OCI-LY7 (cell line): ENCODE results near the gene RAMP1. TPM values are rescaled to one million over a fixed set of nuclear protein-coding genes. Genes with fewer than 3 reads are reported as not detected.

Source experiments
- BruUV-seq: library from RNA; stranded (reverse); fragments of 400-500 nt; replicated peaks from 2 replicates; lab custom pipeline; 2021; lab: Mats Ljungman, UMichigan
- CTCF ChIA-PET: fragments of 300-600 bp; sonication (Branson Sonifier 250); formaldehyde crosslinking; loops from one replicate; lab custom pipeline; 2022; ENCODE audit warnings: antibody characterized with exemption; ENCODE audit not compliant: unreplicated experiment; lab: Charles Lee
- POLR2A ChIA-PET: fragments of 300-600 bp; sonication (Branson Sonifier 250); formaldehyde crosslinking; loops from one replicate; lab custom pipeline; 2022; ENCODE audit warnings: antibody characterized with exemption; lab: Charles Lee
- DNase-seq: peaks from one replicate; pipeline ENCODE4 v3.0.0-alpha.2; 2015; ENCODE audit warnings: low spot score
- H2AFZ ChIP-seq: fragments of 200-600 bp; sonication (generic), shearing (Covaris generic); 2 replicates; pipeline ENCODE4 v1.6.1; 2014; ENCODE audit warnings: mild to moderate bottlenecking, antibody characterized with exemption, low read length, moderate library complexity
- H3K27ac ChIP-seq: fragments of 200-600 bp; sonication (generic); 2 replicates; pipeline ENCODE4 v1.5.1; 2014; ENCODE audit warnings: mixed run types, low read depth, mild to moderate bottlenecking, moderate library complexity, low read length, inconsistent platforms; ENCODE audit not compliant: poor library complexity, severe bottlenecking
- H3K36me3 ChIP-seq: fragments of 200-600 bp; sonication (generic); 2 replicates; pipeline ENCODE4 v1.6.1; 2014; ENCODE audit warnings: mild to moderate bottlenecking, antibody characterized with exemption, low read length, moderate library complexity, mixed read lengths; ENCODE audit not compliant: insufficient read depth
- H3K4me1 ChIP-seq: fragments of 200-600 bp; sonication (generic); 2 replicates; pipeline ENCODE4 v1.5.1; 2014; ENCODE audit warnings: mild to moderate bottlenecking, low read length; ENCODE audit not compliant: insufficient read depth, poor library complexity, severe bottlenecking
- H3K4me2 ChIP-seq: fragments of 200-600 bp; sonication (generic); 2 replicates; pipeline ENCODE4 v1.6.1; 2014; ENCODE audit warnings: mild to moderate bottlenecking, low read length
- H3K4me3 ChIP-seq: fragments of 200-600 bp; sonication (generic); 2 replicates; pipeline ENCODE4 v1.5.1; 2014; ENCODE audit warnings: mild to moderate bottlenecking, low read depth, low read length; ENCODE audit not compliant: poor library complexity, severe bottlenecking
- H3K79me2 ChIP-seq: fragments of 200-600 bp; sonication (generic); 2 replicates; pipeline ENCODE4 v1.6.1; 2016; ENCODE audit warnings: low read depth, mild to moderate bottlenecking, low read length, moderate library complexity, mixed read lengths; ENCODE audit not compliant: insufficient read depth
- H3K9me2 ChIP-seq: fragments of 200-600 bp; sonication (generic); 2 replicates; pipeline ENCODE4 v1.6.1; 2016; ENCODE audit warnings: mild to moderate bottlenecking, low read length, mixed read lengths; ENCODE audit not compliant: insufficient read depth
- H3K9me3 ChIP-seq: fragments of 200-600 bp; sonication (generic); 2 replicates; pipeline ENCODE4 v1.6.1; 2014; ENCODE audit warnings: mild to moderate bottlenecking, mixed run types, low read length, mixed read lengths
- H4K20me1 ChIP-seq: fragments of 200-600 bp; sonication (generic); 2 replicates; pipeline ENCODE4 v1.6.1; 2014; ENCODE audit warnings: mild to moderate bottlenecking, antibody characterized with exemption, low read length, moderate library complexity, mixed read lengths; ENCODE audit not compliant: insufficient read depth
- EZH2phosphoT487 ChIP-seq: fragments of 200-600 bp; sonication (generic); IDR thresholded peaks from 2 replicates; pipeline ENCODE4 v1.6.1; 2018; ENCODE audit warnings: low read depth, borderline replicate concordance, mild to moderate bottlenecking, mixed run types, antibody characterized with exemption, low read length, moderate library complexity, mixed read lengths
- intact Hi-C: fragments of 100-400 bp; cut with micrococcal nuclease; formaldehyde crosslinking; loops from one replicate; pipeline ENCODE4 v1.10.0; 2022; ENCODE audit not compliant: unreplicated experiment
- total RNA-seq, 2 experiments: library from RNA; depleted of rRNA in 1 of 2; stranded (reverse); fragments of >200 nt in 1 of 2; shearing (Covaris generic) in 1 of 2; gene quantifications; 2 replicates each; pipeline ENCODE4 v1.2.3, GENCODE V29; 2014 to 2022
- TF ChIP-seq, protein P1 (sequence below): fragments of 200-600 bp; sonication (generic); conservative IDR thresholded peaks from 2 replicates; pipeline ENCODE4 v1.5.1; 2014; ENCODE audit warnings: mild to moderate bottlenecking, antibody characterized with exemption, low read length, moderate library complexity, mixed read lengths

RAMP1 gene
- total RNA-seq, 2 experiments from 2014 or later, result not detected

DNA sequence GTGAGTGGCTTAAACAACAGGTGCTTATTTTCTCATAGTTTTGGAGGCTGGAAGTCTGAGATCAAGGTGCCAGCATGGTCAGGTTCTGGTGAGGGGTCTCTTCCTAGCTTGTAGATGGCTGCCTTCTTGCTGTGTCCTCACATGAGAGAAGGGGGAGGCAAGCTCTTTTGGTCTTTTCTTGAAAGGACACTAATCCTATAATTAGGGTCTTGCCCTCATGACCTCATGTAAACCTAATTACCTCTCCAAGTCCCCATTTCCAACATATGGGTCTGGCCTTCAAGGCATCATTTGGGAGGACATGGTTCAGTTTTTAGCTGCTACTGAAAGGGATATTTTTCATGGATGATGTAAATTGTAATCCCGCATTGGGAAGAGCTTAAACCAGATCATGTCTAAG lies 42.9 kb upstream of the RAMP1 start:
- no peaks in the 10 kb centered on the region for H3K79me2 ChIP-seq
- no TSS peak for BruUV-seq
- H2AFZ ChIP-seq, result no peak overlapping the region
- intact Hi-C loops, result no loop called here
- DNase-seq, result no peak
- TF ChIP-seq, protein P1, sequence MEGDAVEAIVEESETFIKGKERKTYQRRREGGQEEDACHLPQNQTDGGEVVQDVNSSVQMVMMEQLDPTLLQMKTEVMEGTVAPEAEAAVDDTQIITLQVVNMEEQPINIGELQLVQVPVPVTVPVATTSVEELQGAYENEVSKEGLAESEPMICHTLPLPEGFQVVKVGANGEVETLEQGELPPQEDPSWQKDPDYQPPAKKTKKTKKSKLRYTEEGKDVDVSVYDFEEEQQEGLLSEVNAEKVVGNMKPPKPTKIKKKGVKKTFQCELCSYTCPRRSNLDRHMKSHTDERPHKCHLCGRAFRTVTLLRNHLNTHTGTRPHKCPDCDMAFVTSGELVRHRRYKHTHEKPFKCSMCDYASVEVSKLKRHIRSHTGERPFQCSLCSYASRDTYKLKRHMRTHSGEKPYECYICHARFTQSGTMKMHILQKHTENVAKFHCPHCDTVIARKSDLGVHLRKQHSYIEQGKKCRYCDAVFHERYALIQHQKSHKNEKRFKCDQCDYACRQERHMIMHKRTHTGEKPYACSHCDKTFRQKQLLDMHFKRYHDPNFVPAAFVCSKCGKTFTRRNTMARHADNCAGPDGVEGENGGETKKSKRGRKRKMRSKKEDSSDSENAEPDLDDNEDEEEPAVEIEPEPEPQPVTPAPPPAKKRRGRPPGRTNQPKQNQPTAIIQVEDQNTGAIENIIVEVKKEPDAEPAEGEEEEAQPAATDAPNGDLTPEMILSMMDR, result no peak
- TF ChIP-seq EZH2phosphoT487, result no peak
- no peaks in the 10 kb centered on the region for H3K9me2 ChIP-seq
- H3K9me3 ChIP-seq, result no peaks in the 10 kb centered on the region
- CTCF ChIA-PET, result no interaction called here
- no peak overlapping the region for H3K27ac ChIP-seq
- POLR2A ChIA-PET, result interaction anchor here (0.8 kb wide), 1 partner anchor 12 kb away, joined by 3 read pairs; no protein-coding TSS in a partner anchor
- no peak overlapping the region for H3K4me2 ChIP-seq
- no peaks in the 10 kb centered on the region for H3K36me3 ChIP-seq
- H3K4me1 ChIP-seq, result no peaks in the 10 kb centered on the region
- H4K20me1 ChIP-seq, result no peaks in the 10 kb centered on the region
- no peak overlapping the region for H3K4me3 ChIP-seq

DNA sequence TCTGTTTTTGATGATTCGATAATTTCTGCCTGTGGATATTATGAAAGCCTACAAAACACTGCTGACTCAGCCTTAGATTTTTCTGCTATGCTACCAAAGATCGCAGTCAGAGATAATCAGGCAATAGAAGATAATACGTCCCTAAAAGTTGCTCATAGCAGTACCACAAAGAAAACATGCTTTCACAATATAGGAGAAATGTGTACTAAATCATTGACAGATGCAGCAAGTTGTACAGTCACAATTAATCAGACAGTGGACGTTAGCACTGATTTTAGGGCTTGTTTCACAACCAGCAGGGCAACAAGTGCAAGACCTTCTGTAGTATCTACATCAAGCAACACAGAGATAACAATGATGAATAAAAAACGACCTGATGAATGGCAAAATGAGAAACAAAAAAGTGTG lies 41.4 kb upstream of the RAMP1 start:
- no peaks in the 10 kb centered on the region for H3K36me3 ChIP-seq
- H3K4me3 ChIP-seq, result no peak overlapping the region
- H2AFZ ChIP-seq, result no peak overlapping the region
- no peak overlapping the region for H3K27ac ChIP-seq
- intact Hi-C loops, result no loop called here
- no TSS peak for BruUV-seq
- H3K9me2 ChIP-seq, result no peaks in the 10 kb centered on the region
- no peaks in the 10 kb centered on the region for H3K4me1 ChIP-seq
- no peaks in the 10 kb centered on the region for H3K9me3 ChIP-seq
- no peak for TF ChIP-seq EZH2phosphoT487
- TF ChIP-seq, protein P1, result no peak
- H4K20me1 ChIP-seq, result no peaks in the 10 kb centered on the region
- H3K79me2 ChIP-seq, result no peaks in the 10 kb centered on the region
- CTCF ChIA-PET, result no interaction called here
- POLR2A ChIA-PET, result interaction anchor here (0.7 kb wide), 1 partner anchor 294 kb away, joined by 3 read pairs; no protein-coding TSS in a partner anchor
- no peak for DNase-seq
- no peak overlapping the region for H3K4me2 ChIP-seq

- Histone ChIP-seq H3K79me2 (no peaks in the 10 kb centered on the region), H2AFZ (no peak overlapping the region), H3K4me2 (no peak overlapping the region), H3K4me1 (no peaks in the 10 kb centered on the region), H4K20me1 (no peaks in the 10 kb centered on the region), H3K36me3 (no peaks in the 10 kb centered on the region), H3K4me3 (no peak overlapping the region), H3K27ac (no peak overlapping the region), H3K9me2 (no peaks in the 10 kb centered on the region), H3K9me3 (no peaks in the 10 kb centered on the region)
- TF ChIP-seq EZH2phosphoT487, result no peak
- TF ChIP-seq, protein P1, result no peak
- BruUV-seq, result no TSS peak
- ChIA-PET CTCF (no interaction called here), POLR2A (interaction anchor here (1.1 kb wide), 2 partner anchors 9 to 1397 kb away, joined by 3 to 6 read pairs; no protein-coding TSS in a partner anchor)
- no peak for DNase-seq
- intact Hi-C loops, result no loop called here
Measured at GRCh38 chr2:237819231-237819630, 40.2 kb upstream of the RAMP1 start.
